ENCODE results near the gene MLPH. TPM values are rescaled to one million over a fixed set of nuclear protein-coding genes. Genes with fewer than 3 reads are reported as not detected.

The MLPH gene
- total RNA-seq, 1 donor from 2014 or later, result 91.0 TPM

DNA sequence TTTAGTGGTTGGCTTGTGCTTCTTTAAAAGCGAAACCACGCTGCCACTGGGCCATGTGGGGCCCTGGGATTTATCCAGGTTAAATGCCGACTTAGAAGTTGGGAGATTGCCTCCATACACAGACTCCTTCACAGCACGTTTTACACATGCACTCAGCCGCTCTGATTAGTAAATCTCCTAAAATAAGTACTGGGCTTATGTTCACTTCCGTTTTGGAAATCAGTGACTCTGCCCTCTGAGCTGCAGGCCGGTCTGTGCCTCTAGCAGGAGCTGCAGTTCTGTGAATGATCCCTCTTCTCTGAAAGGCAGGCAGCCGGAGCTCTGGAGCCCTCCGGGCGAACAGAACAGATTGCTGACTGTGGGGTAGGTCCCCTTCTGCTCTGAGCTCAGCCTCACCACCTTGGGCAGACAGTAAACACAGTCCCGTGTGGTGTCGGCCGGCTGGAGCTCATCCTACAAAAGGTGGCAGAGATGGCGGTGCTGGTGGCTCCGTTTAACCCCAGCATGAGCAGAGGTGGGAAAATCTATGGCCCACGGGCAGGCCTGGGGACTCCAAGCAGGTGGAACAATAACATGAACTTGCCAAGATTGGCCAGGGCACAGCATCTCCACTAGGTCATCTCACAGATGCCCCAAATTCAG is 113.3 kb downstream of the MLPH start:
- TF ChIP-seq, protein P1, sequence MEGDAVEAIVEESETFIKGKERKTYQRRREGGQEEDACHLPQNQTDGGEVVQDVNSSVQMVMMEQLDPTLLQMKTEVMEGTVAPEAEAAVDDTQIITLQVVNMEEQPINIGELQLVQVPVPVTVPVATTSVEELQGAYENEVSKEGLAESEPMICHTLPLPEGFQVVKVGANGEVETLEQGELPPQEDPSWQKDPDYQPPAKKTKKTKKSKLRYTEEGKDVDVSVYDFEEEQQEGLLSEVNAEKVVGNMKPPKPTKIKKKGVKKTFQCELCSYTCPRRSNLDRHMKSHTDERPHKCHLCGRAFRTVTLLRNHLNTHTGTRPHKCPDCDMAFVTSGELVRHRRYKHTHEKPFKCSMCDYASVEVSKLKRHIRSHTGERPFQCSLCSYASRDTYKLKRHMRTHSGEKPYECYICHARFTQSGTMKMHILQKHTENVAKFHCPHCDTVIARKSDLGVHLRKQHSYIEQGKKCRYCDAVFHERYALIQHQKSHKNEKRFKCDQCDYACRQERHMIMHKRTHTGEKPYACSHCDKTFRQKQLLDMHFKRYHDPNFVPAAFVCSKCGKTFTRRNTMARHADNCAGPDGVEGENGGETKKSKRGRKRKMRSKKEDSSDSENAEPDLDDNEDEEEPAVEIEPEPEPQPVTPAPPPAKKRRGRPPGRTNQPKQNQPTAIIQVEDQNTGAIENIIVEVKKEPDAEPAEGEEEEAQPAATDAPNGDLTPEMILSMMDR (IDR thresholded peaks at IDR 0.05), result peak in 2 of 3 experiments; percentile 47 to 66
- no peaks in the 10 kb centered on the region for H3K9me3 ChIP-seq
- peak overlapping the region in 1 of 2 donors; percentile 46 for H3K4me3 ChIP-seq
- DNase-seq (ENCODE audit: low spot score in 2 of 2), result peak; percentile 53 to 92
- H3K27ac ChIP-seq, result peak overlapping the region; percentile 90
- H3K4me1 ChIP-seq, result peaks cover 17 to 40% of the 10 kb centered on the region in 2 donors
- intact Hi-C loops (cut with DNase I), result loop anchor here (1.0 to 5.0 kb wide), 5 partner anchors 16 to 144 kb away; no protein-coding TSS in a partner anchor
- no peaks in the 10 kb centered on the region for H3K27me3 ChIP-seq
- no peaks in the 10 kb centered on the region for H3K36me3 ChIP-seq

DNA sequence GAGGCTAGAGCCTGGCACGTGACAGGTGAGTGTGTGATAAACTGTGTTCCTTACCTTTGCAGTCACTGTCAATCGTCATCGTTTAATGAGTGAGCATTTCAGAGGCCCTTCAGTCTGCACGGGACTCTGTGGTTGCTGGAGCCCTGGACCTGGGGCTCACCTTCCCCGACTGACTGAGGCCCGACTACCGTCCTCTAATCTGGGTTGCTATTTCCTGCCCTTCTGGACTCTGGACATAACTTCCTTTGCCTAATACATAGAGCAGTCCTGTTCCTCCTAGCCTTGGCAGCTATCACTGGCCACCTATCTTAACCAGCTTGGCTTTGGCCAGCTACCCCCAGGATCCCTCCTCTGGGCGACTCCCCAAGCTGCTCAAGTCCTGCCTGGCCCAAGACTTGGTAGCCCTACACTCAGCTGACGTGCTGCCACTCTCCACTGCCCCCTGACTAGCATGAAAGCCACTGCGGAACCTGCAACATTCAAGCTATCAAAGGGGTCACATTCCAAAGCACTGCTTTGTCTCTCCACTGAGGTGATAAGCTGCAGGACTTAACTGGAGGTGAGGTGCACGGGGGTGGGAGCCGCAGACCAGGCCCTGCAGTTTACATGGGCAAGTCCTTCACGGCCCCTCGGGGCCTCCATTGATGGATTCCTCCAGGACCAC is 114.5 kb downstream of the MLPH start:
- intact Hi-C loops (cut with DNase I), result loop anchor here (2.0 to 5.0 kb wide), 4 partner anchors 46 to 143 kb away; no protein-coding TSS in a partner anchor
- TF ChIP-seq, protein P1 (IDR thresholded peaks at IDR 0.05), result no peak
- no peaks in the 10 kb centered on the region for H3K36me3 ChIP-seq
- peaks cover 17 to 35% of the 10 kb centered on the region in 2 donors for H3K4me1 ChIP-seq
- peak overlapping the region; percentile 90 for H3K27ac ChIP-seq
- H3K9me3 ChIP-seq, result no peaks in the 10 kb centered on the region
- DNase-seq (ENCODE audit: low spot score in 2 of 2), result no peak
- H3K4me3 ChIP-seq, result no peak overlapping the region
- H3K27me3 ChIP-seq, result no peaks in the 10 kb centered on the region

DNA sequence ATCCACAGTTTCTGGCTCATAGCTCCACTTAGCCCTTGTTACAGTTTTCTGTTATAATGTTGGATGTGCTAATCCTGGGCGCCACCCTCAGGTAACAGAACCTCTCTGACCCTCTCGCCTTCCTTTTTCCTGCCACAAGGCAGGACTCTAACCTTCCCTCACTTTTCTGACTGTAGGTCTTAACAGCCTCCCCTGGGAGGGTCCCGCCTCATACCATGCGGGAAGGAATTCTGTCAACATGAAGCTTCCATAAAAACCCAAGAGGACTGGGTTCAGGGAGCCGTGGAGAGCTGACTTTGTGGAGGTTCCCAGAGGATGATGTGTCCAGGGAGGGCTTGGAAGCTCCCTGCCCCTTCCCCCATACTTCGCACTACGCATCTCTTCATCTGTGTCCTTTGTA is 115.4 kb downstream of the MLPH start:
- Histone ChIP-seq H3K9me3 (no peaks in the 10 kb centered on the region), H3K36me3 (no peaks in the 10 kb centered on the region), H3K4me1 (peaks cover 17 to 35% of the 10 kb centered on the region in 2 donors), H3K27me3 (no peaks in the 10 kb centered on the region), H3K4me3 (no peak overlapping the region), H3K27ac (peak overlapping the region; percentile 90)
- TF ChIP-seq, protein P1 (IDR thresholded peaks at IDR 0.05), result no peak
- no peak for DNase-seq (ENCODE audit: low spot score in 2 of 2)
- intact Hi-C loops (cut with DNase I), result loop anchor here (2.0 to 5.0 kb wide), 3 partner anchors 45 to 90 kb away; no protein-coding TSS in a partner anchor

DNA sequence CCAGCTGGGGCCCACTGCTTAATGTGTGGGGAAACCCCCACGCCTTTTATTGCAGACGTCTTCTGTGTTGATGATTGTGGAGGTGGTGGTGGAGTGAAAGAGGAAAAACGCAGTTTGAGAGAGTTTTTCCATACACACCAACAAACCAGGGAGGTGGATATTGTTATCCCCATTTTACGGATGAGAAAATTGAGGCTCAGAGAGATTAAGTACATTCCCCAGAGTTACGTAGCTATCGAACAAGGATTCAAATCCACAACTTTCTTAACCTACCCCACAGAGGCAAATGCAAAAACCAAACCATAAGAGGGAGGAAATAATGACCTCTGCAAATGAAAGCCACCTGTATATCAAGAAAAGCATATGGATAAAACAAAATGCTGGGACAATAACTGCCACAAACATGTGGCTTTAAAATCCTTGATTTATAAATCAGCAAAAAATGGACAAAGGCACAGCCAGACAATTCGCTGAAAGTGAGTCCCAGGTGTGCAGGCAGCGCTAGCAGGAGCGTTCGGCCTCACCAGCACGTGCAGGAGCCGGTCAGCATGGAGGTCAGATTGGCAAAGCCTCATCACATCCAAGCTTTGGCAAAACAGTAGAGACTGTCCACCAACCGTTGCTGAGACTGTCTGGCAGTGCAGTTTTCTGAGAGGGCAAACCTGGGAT is 116.1 kb downstream of the MLPH start:
- Histone ChIP-seq H3K4me3 (no peak overlapping the region), H3K9me3 (no peaks in the 10 kb centered on the region), H3K4me1 (peaks cover 17 to 35% of the 10 kb centered on the region in 2 donors), H3K27me3 (no peaks in the 10 kb centered on the region), H3K27ac (peak overlapping the region; percentile 75 to 90), H3K36me3 (no peaks in the 10 kb centered on the region)
- no peak for DNase-seq (ENCODE audit: low spot score in 2 of 2)
- TF ChIP-seq, protein P1 (IDR thresholded peaks at IDR 0.05), result no peak
- intact Hi-C loops (cut with DNase I), result loop anchor here (2.0 to 5.0 kb wide), 3 partner anchors 44 to 89 kb away; no protein-coding TSS in a partner anchor

DNA sequence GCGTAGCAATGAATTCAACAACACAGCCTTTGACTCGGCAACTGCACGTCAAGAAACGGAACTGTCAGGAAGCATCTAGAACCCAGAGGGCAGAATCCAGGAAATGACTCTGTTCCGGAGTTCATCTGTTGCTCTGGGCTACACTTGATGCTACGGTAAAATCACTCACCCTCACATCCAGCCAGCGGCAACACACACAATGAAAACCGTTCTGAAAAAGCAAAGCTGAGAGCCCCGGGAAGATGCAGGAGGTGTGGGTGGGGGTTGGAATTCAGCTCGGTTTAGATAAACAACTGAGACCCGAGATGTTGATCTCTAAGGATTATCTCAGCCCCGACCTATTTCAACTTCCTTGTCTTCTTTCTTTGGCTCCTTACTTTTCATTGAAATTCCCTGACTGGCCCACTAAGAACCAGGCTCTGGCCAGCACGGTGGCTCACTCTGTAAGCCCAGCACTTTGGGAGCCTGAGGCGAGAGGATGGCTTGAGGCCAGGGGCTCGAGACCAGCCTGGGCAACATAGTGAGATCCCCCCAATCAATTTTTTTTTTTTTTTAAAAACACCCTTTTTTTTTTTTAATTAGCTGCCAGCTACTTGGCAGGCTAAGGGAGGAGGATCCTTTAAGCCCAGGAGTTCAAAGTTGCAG is 116.8 kb downstream of the MLPH start:
- Histone ChIP-seq H3K4me1 (peaks cover 17 to 31% of the 10 kb centered on the region in 2 donors), H3K4me3 (peak overlapping the region in 1 of 2 donors; percentile 21), H3K36me3 (no peaks in the 10 kb centered on the region), H3K9me3 (no peaks in the 10 kb centered on the region), H3K27me3 (no peaks in the 10 kb centered on the region), H3K27ac (peak overlapping the region; percentile 75 to 90)
- DNase-seq (ENCODE audit: low spot score in 2 of 2), result peak in 1 of 2 donors; percentile 86
- TF ChIP-seq, protein P1 (IDR thresholded peaks at IDR 0.05), result no peak
- intact Hi-C loops (cut with DNase I), result loop anchor here (2.0 to 5.0 kb wide), 3 partner anchors 43 to 88 kb away; no protein-coding TSS in a partner anchor

All from ascending aorta (tissue), 2 donors.